DMS 273 (cell line): ENCODE results near the gene DCTD.
A peak's percentile ranks its signal among the peaks of the same experiment; 100 is the strongest.

Source experiments
- DNase-seq: peaks from one replicate; lab custom pipeline; 2025; ENCODE audit not compliant: unreplicated experiment; lab: John Stamatoyannopoulos, UW

DCTD gene

GRCh38 chr4:182894681-182895275 is 22.4 kb downstream of the DCTD start:
- no peak for DNase-seq

- no peak for DNase-seq
Observed at GRCh38 chr4:182893474-182894080, 23.6 kb downstream of the DCTD start.

- DNase-seq, result no peak
Observed at GRCh38 chr4:182893047-182893446, 24.1 kb downstream of the DCTD start.

GRCh38 chr4:182890202-182890601 is 27.0 kb downstream of the DCTD start:
- DNase-seq, result no peak

- DNase-seq, result no peak
Observed at GRCh38 chr4:182888891-182889290, 28.3 kb downstream of the DCTD start.

GRCh38 chr4:182886768-182887167 is 30.4 kb downstream of the DCTD start:
- DNase-seq, result no peak

- no peak for DNase-seq
Observed at GRCh38 chr4:182886205-182886604, 31.0 kb downstream of the DCTD start.

GRCh38 chr4:182885738-182886077 is 31.5 kb downstream of the DCTD start:
- DNase-seq, result no peak

GRCh38 chr4:182885022-182885737 is 32.0 kb downstream of the DCTD start:
- DNase-seq, result no peak

- no peak for DNase-seq
Observed at GRCh38 chr4:182884040-182884439, 33.1 kb downstream of the DCTD start.

GRCh38 chr4:182883351-182883750 is 33.8 kb downstream of the DCTD start:
- no peak for DNase-seq

GRCh38 chr4:182881914-182882313 is 35.3 kb downstream of the DCTD start:
- DNase-seq, result no peak

- DNase-seq, result peak; percentile 43
Observed at GRCh38 chr4:182880387-182881356, 36.5 kb downstream of the DCTD start.

GRCh38 chr4:182879913-182880312 is 37.3 kb downstream of the DCTD start:
- no peak for DNase-seq

GRCh38 chr4:182878633-182879495 is 38.3 kb downstream of the DCTD start:
- DNase-seq, result peak; percentile 2

GRCh38 chr4:182877326-182877883 is 39.8 kb downstream of the DCTD start:
- DNase-seq, result no peak

- no peak for DNase-seq
Observed at GRCh38 chr4:182876427-182876826, 40.8 kb downstream of the DCTD start.

GRCh38 chr4:182875453-182876405 is 41.5 kb downstream of the DCTD start:
- no peak for DNase-seq

- no peak for DNase-seq
Observed at GRCh38 chr4:182874797-182875345, 42.3 kb downstream of the DCTD start.
